GM12865 (cell line): ENCODE measurements around the gene STK16.
A peak's percentile ranks its signal among the peaks of the same experiment; 100 is the strongest.

Experiments used
- DNase-seq: peaks from one replicate; pipeline ENCODE4 v3.0.0; 2010; ENCODE audit warnings: low read depth
- H3K4me3 ChIP-seq: 2 replicates; pipeline ENCODE4 v1.5.1; 2011; ENCODE audit warnings: mild to moderate bottlenecking, low read depth, low read length, control low read depth
- CTCF ChIP-seq: IDR thresholded peaks from 2 replicates; pipeline ENCODE4 v1.5.1; 2011; ENCODE audit warnings: low read length, control low read depth, low read depth, inconsistent platforms; ENCODE audit not compliant: insufficient read depth; ENCODE audit errors: missing control alignments

The STK16 gene

GRCh38 chr2:219220652-219221402, 24.5 kb upstream of the STK16 start:
- no peak for DNase-seq
- no peak for TF ChIP-seq CTCF
- H3K4me3 ChIP-seq, result no peak overlapping the region

GRCh38 chr2:219221957-219222518, 23.2 kb upstream of the STK16 start:
- no peak overlapping the region for H3K4me3 ChIP-seq
- no peak for TF ChIP-seq CTCF
- DNase-seq, result no peak

- no peak overlapping the region for H3K4me3 ChIP-seq
- TF ChIP-seq CTCF, result no peak
- DNase-seq, result no peak
Observed at GRCh38 chr2:219223831-219224610, 21.3 kb upstream of the STK16 start.

- no peak for TF ChIP-seq CTCF
- H3K4me3 ChIP-seq, result no peak overlapping the region
- DNase-seq, result no peak
Observed at GRCh38 chr2:219225350-219225749, 19.9 kb upstream of the STK16 start.

- TF ChIP-seq CTCF, result no peak
- DNase-seq, result no peak
- peak overlapping the region; percentile 83 for H3K4me3 ChIP-seq
Observed at GRCh38 chr2:219228041-219228910, 17.0 kb upstream of the STK16 start.

- H3K4me3 ChIP-seq, result peak overlapping the region; percentile 83
- no peak for TF ChIP-seq CTCF
- DNase-seq, result no peak
Observed at GRCh38 chr2:219228911-219229304, 16.4 kb upstream of the STK16 start.
